ENCODE data around the gene ADGRV1.

DNA sequence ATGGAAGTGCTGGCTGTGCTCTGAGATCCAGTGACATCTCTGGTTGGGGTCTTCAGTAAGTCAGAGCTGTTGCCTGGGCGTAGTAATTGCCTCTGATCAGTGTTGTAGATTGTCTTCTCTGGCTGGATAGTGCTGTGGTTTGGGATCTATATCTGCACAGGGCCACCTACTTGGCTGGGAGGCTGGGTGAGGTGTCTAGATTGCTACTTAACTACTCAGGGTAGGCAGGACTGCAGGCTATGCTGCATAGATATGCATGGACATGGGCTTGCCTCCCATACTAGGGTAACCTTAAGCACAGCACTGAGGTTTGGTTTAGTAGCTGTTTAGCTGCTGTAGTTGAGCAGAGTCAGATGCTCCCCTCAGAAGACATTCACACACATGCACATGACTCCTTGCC is 181.0 kb downstream of the ADGRV1 start:
- TF ChIP-seq, protein P1, sequence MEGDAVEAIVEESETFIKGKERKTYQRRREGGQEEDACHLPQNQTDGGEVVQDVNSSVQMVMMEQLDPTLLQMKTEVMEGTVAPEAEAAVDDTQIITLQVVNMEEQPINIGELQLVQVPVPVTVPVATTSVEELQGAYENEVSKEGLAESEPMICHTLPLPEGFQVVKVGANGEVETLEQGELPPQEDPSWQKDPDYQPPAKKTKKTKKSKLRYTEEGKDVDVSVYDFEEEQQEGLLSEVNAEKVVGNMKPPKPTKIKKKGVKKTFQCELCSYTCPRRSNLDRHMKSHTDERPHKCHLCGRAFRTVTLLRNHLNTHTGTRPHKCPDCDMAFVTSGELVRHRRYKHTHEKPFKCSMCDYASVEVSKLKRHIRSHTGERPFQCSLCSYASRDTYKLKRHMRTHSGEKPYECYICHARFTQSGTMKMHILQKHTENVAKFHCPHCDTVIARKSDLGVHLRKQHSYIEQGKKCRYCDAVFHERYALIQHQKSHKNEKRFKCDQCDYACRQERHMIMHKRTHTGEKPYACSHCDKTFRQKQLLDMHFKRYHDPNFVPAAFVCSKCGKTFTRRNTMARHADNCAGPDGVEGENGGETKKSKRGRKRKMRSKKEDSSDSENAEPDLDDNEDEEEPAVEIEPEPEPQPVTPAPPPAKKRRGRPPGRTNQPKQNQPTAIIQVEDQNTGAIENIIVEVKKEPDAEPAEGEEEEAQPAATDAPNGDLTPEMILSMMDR (IDR thresholded peaks at IDR 0.05) = no peak
- no peak for TF ChIP-seq POLR2A (IDR thresholded peaks at IDR 0.05)

Data from Peyer's patch (tissue), 4 donors.